HepG2 (cell line): ENCODE measurements around the gene MFSD12. TPM values are rescaled to one million over a fixed set of nuclear protein-coding genes. Genes with fewer than 3 reads are reported as not detected.

Experiments
- ARHGAP35 ChIP-seq: sonication (generic); formaldehyde crosslinking; IDR thresholded peaks from 2 replicates; pipeline ENCODE4 v1.9.0; 2022; ENCODE audit warnings: mild to moderate bottlenecking, inconsistent platforms, moderate library complexity, missing genetic modification reagents, borderline replicate concordance
- ATF5 ChIP-seq: sonication (generic); formaldehyde crosslinking; IDR thresholded peaks from 2 replicates; pipeline ENCODE4 v1.4.0; 2020; ENCODE audit warnings: mild to moderate bottlenecking, low read depth, missing genetic modification reagents
- BRCA1 ChIP-seq: sonication (generic); formaldehyde crosslinking; IDR thresholded peaks from 2 replicates; pipeline ENCODE4 v1.4.0; 2020; ENCODE audit warnings: missing genetic modification reagents
- CAMTA2 ChIP-seq: sonication (generic); formaldehyde crosslinking; IDR thresholded peaks from 2 replicates; pipeline ENCODE4 v1.4.0; 2020; ENCODE audit warnings: mild to moderate bottlenecking, missing genetic modification reagents, borderline replicate concordance
- CBX2 ChIP-seq, 2 experiments: fragments of 200-600 bp in 1 of 2; sonication (generic); formaldehyde crosslinking in 1 of 2; IDR thresholded peaks; 2 replicates each; pipeline versions ENCODE4 v1.7.0 to v1.8.1; 2018 to 2022; ENCODE audit warnings: low read depth in 2 of 2, low read length in 1 of 2, mild to moderate bottlenecking in 1 of 2, missing genetic modification reagents in 1 of 2
- CENPT ChIP-seq: sonication (generic); formaldehyde crosslinking; IDR thresholded peaks from 2 replicates; pipeline ENCODE4 v1.8.0; 2022; ENCODE audit warnings: low read depth, mild to moderate bottlenecking, moderate library complexity, missing genetic modification reagents
- ERF ChIP-seq: IDR thresholded peaks from 2 replicates; pipeline ENCODE4 v1.6.1; 2018; ENCODE audit warnings: missing biosample characterization, missing genetic modification reagents
- FOXO1 ChIP-seq: sonication (generic); formaldehyde crosslinking; IDR thresholded peaks from 2 replicates; pipeline ENCODE4 v1.4.0; 2020; ENCODE audit warnings: missing genetic modification reagents
- KLF12 ChIP-seq: sonication (generic); formaldehyde crosslinking; IDR thresholded peaks from 2 replicates; pipeline ENCODE4 v1.4.0; 2020; ENCODE audit warnings: missing genetic modification reagents, borderline replicate concordance
- KMT2A ChIP-seq: sonication (generic); formaldehyde crosslinking; IDR thresholded peaks from 2 replicates; pipeline ENCODE4 v1.4.0; 2020; ENCODE audit warnings: missing genetic modification reagents
- MED1 ChIP-seq: sonication (generic); formaldehyde crosslinking; IDR thresholded peaks from 2 replicates; pipeline ENCODE4 v1.4.0; 2020; ENCODE audit warnings: missing genetic modification reagents
- POGZ ChIP-seq: sonication (generic); formaldehyde crosslinking; IDR thresholded peaks from 2 replicates; pipeline ENCODE4 v1.4.0; 2020; ENCODE audit warnings: mild to moderate bottlenecking, missing genetic modification reagents
- RFXANK ChIP-seq: IDR thresholded peaks from 2 replicates; pipeline ENCODE4 v1.6.1; 2016
- RXRA ChIP-seq: sonication (generic); formaldehyde crosslinking; IDR thresholded peaks from 2 replicates; pipeline ENCODE4 v1.5.1; 2020; ENCODE audit warnings: missing genetic modification reagents
- SP140L ChIP-seq: sonication (generic); formaldehyde crosslinking; IDR thresholded peaks from 2 replicates; pipeline ENCODE4 v1.4.0; 2020; ENCODE audit warnings: missing genetic modification reagents, borderline replicate concordance
- TBP ChIP-seq: sonication (generic); formaldehyde crosslinking; IDR thresholded peaks from 2 replicates; pipeline ENCODE4 v1.5.0; 2020; ENCODE audit warnings: missing genetic modification reagents
- THAP9 ChIP-seq: sonication (generic); formaldehyde crosslinking; IDR thresholded peaks from 2 replicates; pipeline ENCODE4; 2020; ENCODE audit warnings: missing genetic modification reagents, mild to moderate bottlenecking, borderline replicate concordance
- ZEB1 ChIP-seq: IDR thresholded peaks from 2 replicates; pipeline ENCODE4 v1.6.1; 2012; ENCODE audit warnings: mild to moderate bottlenecking, low read depth, inconsistent platforms; ENCODE audit not compliant: insufficient replicate concordance
- ZFAT ChIP-seq: sonication (generic); formaldehyde crosslinking; conservative IDR thresholded peaks from 2 replicates; pipeline ENCODE4 v1.8.1; 2023; ENCODE audit warnings: missing genetic modification reagents, inconsistent platforms
- ZNF136 ChIP-seq: sonication (generic); formaldehyde crosslinking; IDR thresholded peaks from 2 replicates; pipeline ENCODE4 v1.8.1; 2022; ENCODE audit warnings: low read depth, mild to moderate bottlenecking, moderate library complexity, missing genetic modification reagents
- ZNF615 ChIP-seq: sonication (generic); formaldehyde crosslinking; IDR thresholded peaks from 2 replicates; pipeline ENCODE4 v1.5.0; 2020; ENCODE audit warnings: mild to moderate bottlenecking, missing genetic modification reagents, borderline replicate concordance
- ZNF678 ChIP-seq: sonication (generic); formaldehyde crosslinking; IDR thresholded peaks from 2 replicates; pipeline ENCODE4 v1.4.0; 2020; ENCODE audit warnings: mild to moderate bottlenecking, missing genetic modification reagents
- ZNF713 ChIP-seq: sonication (generic); formaldehyde crosslinking; IDR thresholded peaks from 2 replicates; pipeline ENCODE4 v1.4.0; 2020; ENCODE audit warnings: mild to moderate bottlenecking, missing genetic modification reagents
- ZNF761 ChIP-seq: sonication (generic); formaldehyde crosslinking; conservative IDR thresholded peaks from 2 replicates; pipeline ENCODE4 v1.4.0; 2020; ENCODE audit warnings: mild to moderate bottlenecking, missing genetic modification reagents
- ZXDC ChIP-seq: sonication (generic); formaldehyde crosslinking; IDR thresholded peaks from 2 replicates; pipeline ENCODE4 v1.5.0; 2020; ENCODE audit warnings: mild to moderate bottlenecking, missing genetic modification reagents
- polyA plus RNA-seq, 8 experiments: library from polyadenylated mRNA; depleted of rRNA in 3 of 8; stranded (reverse) in 7 of 8; unstranded in 1 of 8; fragments of >200 nt; fragmentation: Illumina TruSeq in 4 of 8; extraction: Trizol in 4 of 8; gene quantifications; 2 replicates each; pipeline versions ENCODE4 v1.2.1 to v1.2.3, GENCODE V29; 2011 to 2016; ENCODE audit warnings: low read depth in 4 of 8, missing spikeins in 1 of 8, mixed read lengths in 1 of 8; ENCODE audit not compliant: insufficient read depth in 1 of 8
- total RNA-seq, 5 experiments: library from RNA; depleted of rRNA; stranded (reverse); fragments of >200 nt; fragmentation: Illumina TruSeq; extraction: Trizol; gene quantifications; 2 replicates each; pipeline ENCODE4 v1.2.3, GENCODE V29; 2016; ENCODE audit warnings: low read depth in 1 of 5

The MFSD12 gene
- total and polyA plus RNA-seq, 2 of the 13 experiments (the other 11 are each of a cell fraction or from before 2014, with no cell fraction given), result 27.2 to 29.1 TPM

- TF ChIP-seq ZNF136 (CRISPR knock-in tag) (no peak), BRCA1 (CRISPR knock-in tag) (no peak), ZNF615 (CRISPR knock-in tag) (no peak), RFXANK (CRISPR knock-in tag) (peak; percentile 72; the same call in 1 of the 2 replicates), TBP (CRISPR knock-in tag) (no peak), CAMTA2 (CRISPR knock-in tag) (no peak), ZXDC (no peak), ARHGAP35 (CRISPR knock-in tag) (peak; percentile 78), ZEB1 (no peak), THAP9 (CRISPR knock-in tag) (peak; percentile 64; the same call in 1 of the 2 replicates), ERF (CRISPR knock-in tag) (peak; percentile 71), ZFAT (CRISPR knock-in tag) (no peak), ZNF713 (0 out of 2 replicates have a peak, but pooled peaks have one; percentile 59), KMT2A (CRISPR knock-in tag) (peak; percentile 32; the same call in 1 of the 2 replicates), ZNF761 (no peak), SP140L (no peak), ZNF678 (no peak), POGZ (CRISPR knock-in tag) (peak; percentile 47; the same call in 1 of the 2 replicates), CENPT (CRISPR knock-in tag) (peak; percentile 77; the same call in 1 of the 2 replicates), RXRA (CRISPR knock-in tag) (peak; percentile 42), FOXO1 (CRISPR knock-in tag) (peak; percentile 12; the same call in 1 of the 2 replicates), MED1 (CRISPR knock-in tag) (peak; percentile 55), KLF12 (CRISPR knock-in tag) (peak; percentile 57), CBX2 (IDR thresholded peaks at IDR 0.05; ENCODE audit: low read depth, low read length) (no peak), CBX2 (CRISPR knock-in tag; IDR thresholded peaks at IDR 0.05; ENCODE audit: low read depth) (no peak), ATF5 (CRISPR knock-in tag) (no peak)
Observed at GRCh38 chr19:3505598-3506383, 51.6 kb downstream of the MFSD12 start, which contains the start of gene FZR1 (continued).
